ENCODE results near the gene DNAJC5.

DNA sequence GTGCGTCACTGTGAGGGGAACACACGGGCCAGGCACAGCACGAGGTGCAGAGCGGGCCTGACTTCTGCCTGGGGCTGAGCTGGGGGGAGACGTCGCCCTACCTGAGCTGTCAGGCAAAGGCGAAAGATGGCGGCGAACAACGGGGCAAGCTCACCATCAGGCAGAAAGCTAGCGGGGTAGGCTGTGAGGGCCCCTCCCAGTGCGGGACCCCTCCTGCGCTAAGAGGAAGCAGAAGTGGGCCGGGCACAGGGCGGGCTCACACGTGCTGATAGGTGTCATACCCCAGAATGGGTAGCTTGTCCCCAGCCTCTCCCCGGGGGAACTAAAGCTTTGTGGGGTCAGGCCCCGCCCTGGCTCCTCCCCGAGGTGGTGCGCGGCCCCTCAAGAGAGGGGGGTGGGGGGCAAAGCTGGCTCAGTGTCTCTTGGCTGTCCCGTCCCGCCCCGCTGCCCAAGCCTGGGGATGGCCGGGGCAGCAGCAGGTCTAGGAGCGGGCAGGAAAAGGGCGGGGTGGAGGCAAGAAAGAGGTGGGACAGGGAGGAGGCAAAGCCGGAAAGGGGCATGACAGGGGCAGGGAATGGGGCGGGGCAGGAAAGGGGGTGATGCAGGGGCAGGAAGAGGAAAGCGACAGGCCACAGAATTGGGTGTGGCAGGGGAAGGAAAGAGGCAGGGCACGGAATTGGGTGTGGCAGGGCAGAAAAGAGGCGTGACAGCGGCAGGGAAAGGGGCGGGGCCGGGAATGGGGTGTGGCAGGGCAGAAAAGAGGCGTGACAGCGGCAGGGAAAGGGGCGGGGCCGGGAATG lies 46.6 kb downstream of the DNAJC5 start:
- TF ChIP-seq, protein P1, sequence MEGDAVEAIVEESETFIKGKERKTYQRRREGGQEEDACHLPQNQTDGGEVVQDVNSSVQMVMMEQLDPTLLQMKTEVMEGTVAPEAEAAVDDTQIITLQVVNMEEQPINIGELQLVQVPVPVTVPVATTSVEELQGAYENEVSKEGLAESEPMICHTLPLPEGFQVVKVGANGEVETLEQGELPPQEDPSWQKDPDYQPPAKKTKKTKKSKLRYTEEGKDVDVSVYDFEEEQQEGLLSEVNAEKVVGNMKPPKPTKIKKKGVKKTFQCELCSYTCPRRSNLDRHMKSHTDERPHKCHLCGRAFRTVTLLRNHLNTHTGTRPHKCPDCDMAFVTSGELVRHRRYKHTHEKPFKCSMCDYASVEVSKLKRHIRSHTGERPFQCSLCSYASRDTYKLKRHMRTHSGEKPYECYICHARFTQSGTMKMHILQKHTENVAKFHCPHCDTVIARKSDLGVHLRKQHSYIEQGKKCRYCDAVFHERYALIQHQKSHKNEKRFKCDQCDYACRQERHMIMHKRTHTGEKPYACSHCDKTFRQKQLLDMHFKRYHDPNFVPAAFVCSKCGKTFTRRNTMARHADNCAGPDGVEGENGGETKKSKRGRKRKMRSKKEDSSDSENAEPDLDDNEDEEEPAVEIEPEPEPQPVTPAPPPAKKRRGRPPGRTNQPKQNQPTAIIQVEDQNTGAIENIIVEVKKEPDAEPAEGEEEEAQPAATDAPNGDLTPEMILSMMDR (IDR thresholded peaks at IDR 0.05), result no peak
- TF ChIP-seq POLR2A (IDR thresholded peaks at IDR 0.05), result no peak

All from thyroid gland (tissue), 4 donors.